ENCODE data around the gene NME4. TPM values are rescaled to one million over a fixed set of nuclear protein-coding genes. Genes with fewer than 3 reads are reported as not detected.

NME4 gene
- total RNA-seq, 4 donors from 2014 or later: 26.7 to 99.6 (median 47.8) TPM

DNA sequence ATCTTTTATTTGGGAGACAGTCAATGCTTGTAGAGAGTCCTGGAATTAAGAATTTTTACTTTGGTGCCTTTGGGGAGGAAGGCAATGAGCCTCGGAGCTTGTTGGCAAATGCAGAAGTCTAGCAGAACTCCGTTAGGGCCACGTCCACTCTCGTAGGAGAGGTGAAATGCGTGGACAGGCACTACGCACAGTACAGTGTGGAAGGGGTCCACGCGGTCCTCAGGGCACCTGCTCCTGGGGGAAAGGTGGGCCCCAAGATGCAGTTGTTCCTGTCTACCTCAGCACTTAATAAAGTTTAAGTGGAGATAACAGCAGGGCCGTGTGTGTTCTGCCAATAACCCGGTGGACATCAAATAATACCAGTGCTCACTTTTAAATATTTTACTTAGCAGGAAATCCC, 30.3 kb downstream of the NME4 start:
- peaks cover 0 to 41% (median 20%) of the 10 kb centered on the region in 4 donors for H3K4me1 ChIP-seq
- H3K27ac ChIP-seq: peak overlapping the region in 1 of 4 donors; percentile 98
- H3K36me3 ChIP-seq: peaks cover 0 to 5% (median 0%) of the 10 kb centered on the region in 3 donors
- WGBS, 2 donors: 39 to 40% methylated on average over 10 of the region's 10 CpGs
- DNase-seq (ENCODE audit: low spot score in 2 of 2): no peak
- H3K27me3 ChIP-seq: no peaks in the 10 kb centered on the region
- TF ChIP-seq POLR2A (IDR thresholded peaks at IDR 0.05): no peak
- no peak for TF ChIP-seq EP300 (IDR thresholded peaks at IDR 0.05)
- TF ChIP-seq, protein P1, sequence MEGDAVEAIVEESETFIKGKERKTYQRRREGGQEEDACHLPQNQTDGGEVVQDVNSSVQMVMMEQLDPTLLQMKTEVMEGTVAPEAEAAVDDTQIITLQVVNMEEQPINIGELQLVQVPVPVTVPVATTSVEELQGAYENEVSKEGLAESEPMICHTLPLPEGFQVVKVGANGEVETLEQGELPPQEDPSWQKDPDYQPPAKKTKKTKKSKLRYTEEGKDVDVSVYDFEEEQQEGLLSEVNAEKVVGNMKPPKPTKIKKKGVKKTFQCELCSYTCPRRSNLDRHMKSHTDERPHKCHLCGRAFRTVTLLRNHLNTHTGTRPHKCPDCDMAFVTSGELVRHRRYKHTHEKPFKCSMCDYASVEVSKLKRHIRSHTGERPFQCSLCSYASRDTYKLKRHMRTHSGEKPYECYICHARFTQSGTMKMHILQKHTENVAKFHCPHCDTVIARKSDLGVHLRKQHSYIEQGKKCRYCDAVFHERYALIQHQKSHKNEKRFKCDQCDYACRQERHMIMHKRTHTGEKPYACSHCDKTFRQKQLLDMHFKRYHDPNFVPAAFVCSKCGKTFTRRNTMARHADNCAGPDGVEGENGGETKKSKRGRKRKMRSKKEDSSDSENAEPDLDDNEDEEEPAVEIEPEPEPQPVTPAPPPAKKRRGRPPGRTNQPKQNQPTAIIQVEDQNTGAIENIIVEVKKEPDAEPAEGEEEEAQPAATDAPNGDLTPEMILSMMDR (IDR thresholded peaks at IDR 0.05): no peak
- no peaks in the 10 kb centered on the region for H3K9me3 ChIP-seq
- H3K4me3 ChIP-seq: peak overlapping the region; percentile 42 to 88 (median 66)

DNA sequence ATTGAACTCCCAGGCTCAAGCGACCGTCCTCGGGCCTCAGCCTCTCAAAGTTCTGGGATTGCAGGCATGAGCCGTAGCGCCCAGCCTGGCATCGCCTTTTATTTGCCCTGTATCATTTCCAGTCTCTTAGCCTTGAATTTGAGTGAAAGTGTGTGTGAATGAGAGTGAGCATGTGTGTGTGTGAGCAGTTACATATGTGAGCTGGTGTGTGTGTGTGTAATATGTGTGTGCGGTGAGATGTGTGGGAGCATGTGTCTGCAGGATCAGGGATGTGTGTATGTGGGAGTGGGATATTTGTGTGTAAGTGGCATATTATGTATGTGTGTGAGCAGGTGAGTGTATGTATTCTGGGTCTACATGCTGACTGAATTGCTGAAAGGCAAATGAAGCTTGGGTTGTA, 33.9 kb downstream of the NME4 start:
- H3K4me3 ChIP-seq: no peak overlapping the region
- TF ChIP-seq EP300 (IDR thresholded peaks at IDR 0.05) (no peak), POLR2A (IDR thresholded peaks at IDR 0.05) (no peak)
- TF ChIP-seq, protein P1 (IDR thresholded peaks at IDR 0.05): no peak
- H3K9me3 ChIP-seq: no peaks in the 10 kb centered on the region
- peaks cover 0 to 5% (median 0%) of the 10 kb centered on the region in 3 donors for H3K36me3 ChIP-seq
- no peaks in the 10 kb centered on the region for H3K27me3 ChIP-seq
- peaks cover 0 to 23% (median 15%) of the 10 kb centered on the region in 4 donors for H3K4me1 ChIP-seq
- DNase-seq (ENCODE audit: low spot score in 2 of 2): no peak
- H3K27ac ChIP-seq: no peak overlapping the region
- 92 to 94% methylated on average over 7 of the region's 7 CpGs for WGBS, 2 donors

DNA sequence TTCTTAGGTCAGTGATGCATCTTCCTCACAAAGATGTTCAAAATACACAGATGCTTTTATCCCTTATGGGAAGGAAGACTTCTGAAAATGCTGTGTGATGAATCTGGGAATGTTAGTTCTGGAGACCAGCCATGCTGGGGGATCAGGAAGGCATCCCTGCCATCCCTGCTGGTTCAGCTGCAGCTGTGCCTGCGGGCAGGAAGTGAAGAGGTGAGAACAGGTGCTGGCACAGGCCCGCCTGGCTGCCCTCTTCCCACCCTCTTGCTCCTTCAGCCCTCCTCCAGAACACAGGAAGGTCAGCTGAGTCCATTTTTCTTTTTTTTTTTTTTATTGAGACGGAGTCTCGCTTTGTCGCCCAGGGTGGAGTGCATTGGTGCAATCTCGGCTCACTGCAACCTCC, 43.6 kb downstream of the NME4 start:
- TF ChIP-seq, protein P1 (IDR thresholded peaks at IDR 0.05): no peak
- TF ChIP-seq POLR2A (IDR thresholded peaks at IDR 0.05): no peak
- no peak for TF ChIP-seq EP300 (IDR thresholded peaks at IDR 0.05)
- 91% methylated on average over 6 of the region's 6 CpGs for WGBS, 2 donors
- no peak overlapping the region for H3K27ac ChIP-seq
- DNase-seq (ENCODE audit: low spot score in 2 of 2): no peak
- no peak overlapping the region for H3K4me3 ChIP-seq
- no peaks in the 10 kb centered on the region for H3K9me3 ChIP-seq
- H3K27me3 ChIP-seq: no peaks in the 10 kb centered on the region
- peaks cover 0 to 22% (median 0%) of the 10 kb centered on the region in 4 donors for H3K4me1 ChIP-seq
- H3K36me3 ChIP-seq: peaks cover 0 to 6% (median 0%) of the 10 kb centered on the region in 3 donors

DNA sequence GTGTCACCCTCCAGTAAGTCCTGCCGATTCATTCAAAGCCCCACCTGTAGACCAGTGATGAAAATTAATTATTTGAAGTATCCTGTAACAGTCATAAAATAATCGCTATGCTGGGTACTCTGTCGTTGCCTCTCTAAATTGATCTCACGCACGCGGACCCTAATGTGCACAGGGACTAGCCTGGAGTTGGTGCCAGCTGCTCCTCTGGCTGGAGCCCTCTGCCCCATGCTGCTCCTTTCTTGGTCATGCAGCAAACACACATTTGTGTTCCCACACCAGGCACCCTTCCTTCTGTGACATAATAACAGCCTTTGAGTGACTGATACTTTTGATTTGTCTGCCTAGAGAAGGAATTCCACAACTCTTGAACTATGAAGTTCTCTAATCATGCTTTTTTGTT, 44.4 kb downstream of the NME4 start:
- H3K4me3 ChIP-seq: no peak overlapping the region
- H3K27ac ChIP-seq: no peak overlapping the region
- 92 to 98% methylated on average over 6 of the region's 6 CpGs for WGBS, 2 donors
- H3K9me3 ChIP-seq: no peaks in the 10 kb centered on the region
- H3K4me1 ChIP-seq: peaks cover 0 to 22% (median 0%) of the 10 kb centered on the region in 4 donors
- peaks cover 0 to 6% (median 0%) of the 10 kb centered on the region in 3 donors for H3K36me3 ChIP-seq
- no peak for DNase-seq (ENCODE audit: low spot score in 2 of 2)
- no peaks in the 10 kb centered on the region for H3K27me3 ChIP-seq
- TF ChIP-seq EP300 (IDR thresholded peaks at IDR 0.05) (no peak), POLR2A (IDR thresholded peaks at IDR 0.05) (no peak)
- TF ChIP-seq, protein P1 (IDR thresholded peaks at IDR 0.05): no peak

DNA sequence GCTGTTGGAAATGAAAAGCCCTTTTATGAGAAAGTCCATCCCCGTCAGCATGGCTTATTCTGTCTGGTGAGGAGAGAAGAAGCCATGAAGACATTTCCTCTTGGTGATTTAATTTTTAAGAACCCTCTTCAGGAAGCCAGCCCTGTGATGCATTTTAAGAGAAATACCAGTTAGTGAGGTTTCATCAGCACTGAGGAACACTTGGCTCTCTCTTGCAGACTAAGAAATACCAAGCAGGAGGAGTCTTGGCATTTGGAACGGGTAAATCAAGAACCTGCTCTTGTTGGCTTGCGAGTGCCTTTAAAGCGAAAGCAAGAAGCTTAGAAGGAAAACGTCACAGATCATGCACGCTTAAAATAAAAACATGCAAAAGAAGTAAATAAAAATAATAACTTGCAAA, 46.0 kb downstream of the NME4 start:
- no peak for DNase-seq (ENCODE audit: low spot score in 2 of 2)
- Histone ChIP-seq H3K4me3 (peak overlapping the region in 1 of 4 donors; percentile 27), H3K27ac (peak overlapping the region in 2 of 4 donors; percentile 4 to 60), H3K36me3 (peaks cover 0 to 6% (median 0%) of the 10 kb centered on the region in 3 donors), H3K9me3 (no peaks in the 10 kb centered on the region), H3K4me1 (peaks cover 0 to 22% (median 0%) of the 10 kb centered on the region in 4 donors), H3K27me3 (no peaks in the 10 kb centered on the region)
- 50 to 66% methylated on average over 6 of the region's 6 CpGs for WGBS, 2 donors
- TF ChIP-seq POLR2A (IDR thresholded peaks at IDR 0.05) (no peak), EP300 (IDR thresholded peaks at IDR 0.05) (no peak)
- TF ChIP-seq, protein P1 (IDR thresholded peaks at IDR 0.05): no peak

Measured in tibial nerve (tissue), 4 donors.